NCI-H146 treated with DMSO at 0.1 percent for 48 hours (cell line): ENCODE data around the gene CCDC183.
A peak's percentile ranks its signal among the peaks of the same experiment; 100 is the strongest.
"Not testable (repeated sequence)": the region's sequence is repeated elsewhere in the genome, so short reads cannot be mapped to it uniquely, and the experiment has no call there.

ENCODE experiments used
- DNase-seq: peaks from one replicate; lab custom pipeline; 2025; ENCODE audit not compliant: unreplicated experiment; lab: John Stamatoyannopoulos, UW

The CCDC183 gene

DNA sequence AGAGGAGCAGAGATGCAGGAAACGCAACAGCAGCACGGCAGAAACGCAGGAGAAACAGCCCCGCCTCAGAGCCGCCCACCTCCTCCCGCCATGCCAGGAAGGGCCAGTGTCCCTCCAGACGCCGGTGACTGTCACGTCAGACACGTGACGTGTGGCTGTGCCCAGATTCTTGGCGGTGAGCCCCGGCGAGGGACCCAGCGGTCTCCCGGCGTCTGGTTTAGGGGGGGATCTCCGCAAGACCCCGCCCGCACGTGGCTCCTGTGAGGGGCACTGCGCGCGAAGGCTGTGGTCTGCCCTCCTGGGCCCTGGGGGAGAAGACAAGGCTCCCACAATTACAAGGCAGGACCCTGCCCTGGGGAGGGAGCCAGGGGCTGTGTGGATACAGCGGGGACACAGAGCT lies 35.7 kb upstream of the CCDC183 start:
- no peak for DNase-seq

DNA sequence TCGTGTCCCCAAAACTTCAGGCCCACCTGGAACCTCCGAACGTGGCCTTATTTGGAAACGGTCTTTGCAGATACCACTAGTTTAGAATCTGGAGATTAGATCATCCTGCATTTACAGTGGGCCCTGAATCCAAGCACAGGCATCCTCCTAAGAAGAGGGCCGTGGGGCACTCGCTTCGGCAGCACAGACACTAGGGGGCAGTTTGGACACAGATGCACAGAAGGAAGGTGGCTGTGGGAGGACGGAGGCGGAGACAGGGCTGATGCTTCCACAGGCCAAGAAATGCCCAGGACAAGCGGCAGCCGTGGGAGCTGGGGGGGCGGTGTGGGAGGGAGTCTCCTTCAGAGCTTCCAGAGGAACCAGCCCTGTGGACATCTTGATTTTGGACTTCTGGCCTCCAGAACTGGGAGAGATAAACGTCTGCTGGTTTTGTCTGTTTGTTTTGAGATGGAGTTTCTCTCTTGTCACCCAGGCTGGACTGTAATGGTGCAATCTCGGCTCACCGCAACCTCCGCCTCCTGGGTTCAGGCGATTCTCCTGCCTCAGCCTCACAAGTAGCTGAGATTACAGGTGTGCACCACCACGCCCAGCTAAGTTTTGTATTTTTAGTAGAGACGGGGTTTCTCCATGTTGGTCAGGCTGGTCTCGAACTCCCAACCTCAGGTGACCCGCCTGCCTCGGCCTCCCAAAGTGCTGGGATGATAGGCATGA lies 35.1 kb upstream of the CCDC183 start:
- not testable (repeated sequence) for DNase-seq

DNA sequence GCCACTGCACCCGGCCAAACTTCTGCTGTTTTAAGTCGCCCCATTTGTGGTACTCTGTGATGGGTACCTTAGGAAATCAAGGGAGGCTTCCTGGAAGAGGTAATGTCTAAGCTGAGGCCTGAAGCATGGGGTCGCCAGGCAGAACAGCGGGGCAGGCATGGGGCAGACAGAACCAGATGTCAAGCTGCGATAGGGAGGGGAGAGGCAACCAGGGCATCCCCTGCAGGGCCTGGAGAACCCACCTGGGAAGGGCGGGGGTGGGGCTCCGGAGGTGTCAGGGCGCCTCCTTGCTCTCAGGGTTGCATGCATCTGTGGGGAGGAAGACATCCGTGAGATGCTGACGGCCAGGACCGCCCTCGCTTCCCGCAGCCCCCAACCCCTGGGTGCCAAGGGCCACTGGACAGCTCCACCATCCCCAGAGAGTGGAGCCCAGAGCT lies 34.6 kb upstream of the CCDC183 start:
- no peak for DNase-seq

DNA sequence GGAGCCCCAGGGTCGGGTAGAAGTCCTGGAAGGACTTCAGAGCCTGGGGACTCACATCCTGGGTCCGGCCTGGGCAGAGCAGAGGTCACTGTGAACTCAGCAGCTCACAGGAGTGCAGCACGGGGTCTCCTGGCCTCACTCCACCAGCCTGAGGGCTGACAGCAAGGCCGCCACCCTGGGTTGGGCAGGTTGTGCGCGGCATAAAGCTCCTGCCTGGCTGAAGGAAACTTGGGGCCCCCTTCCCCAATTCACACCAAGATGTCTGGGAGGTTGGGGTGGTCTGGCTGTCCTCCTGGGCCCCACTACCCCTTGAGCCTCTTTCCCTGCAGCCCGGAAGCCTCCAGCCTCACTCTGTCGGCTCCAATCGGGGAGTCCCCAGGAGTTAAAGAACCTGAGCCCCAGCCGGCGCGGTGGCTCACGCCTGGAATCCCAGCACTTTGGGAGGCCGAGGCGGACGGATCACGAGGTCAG lies 33.9 kb upstream of the CCDC183 start:
- no peak for DNase-seq

DNA sequence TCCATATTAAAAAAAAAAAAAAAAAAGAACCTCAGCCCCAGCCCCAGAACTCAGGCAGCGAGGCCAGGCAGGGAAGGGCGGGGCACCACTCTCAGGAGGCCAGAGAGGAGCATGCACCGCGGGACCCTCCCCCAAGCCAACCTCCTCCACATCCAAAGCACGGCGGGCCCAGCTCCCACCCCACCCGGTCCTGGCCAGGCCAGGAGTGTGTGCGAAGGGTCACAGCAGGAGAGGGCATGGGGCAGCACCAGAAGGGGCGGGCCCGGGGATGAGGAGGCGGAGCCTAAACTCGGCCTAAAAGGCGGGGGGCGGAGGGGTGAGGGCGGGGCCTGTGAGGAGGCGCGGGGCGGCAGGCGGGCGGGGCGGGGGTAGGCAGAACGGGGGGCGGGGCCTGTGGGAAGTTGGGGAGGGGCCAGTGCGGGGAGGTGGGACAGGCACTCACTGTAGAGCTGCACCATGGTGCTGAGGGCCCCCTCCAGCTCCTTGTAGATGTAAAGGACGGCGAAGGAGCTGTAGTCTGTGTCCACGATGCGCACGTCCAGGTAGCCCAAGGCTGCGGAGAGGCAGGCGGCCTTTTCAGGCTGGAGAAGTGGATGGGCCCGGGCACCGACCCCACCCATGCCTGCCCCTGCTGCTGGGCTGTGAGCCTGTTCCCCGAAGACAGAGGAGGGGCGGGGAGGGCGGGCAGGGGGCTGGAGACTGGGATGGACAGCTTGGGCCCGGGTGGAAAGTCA lies 33.1 kb upstream of the CCDC183 start:
- no peak for DNase-seq

DNA sequence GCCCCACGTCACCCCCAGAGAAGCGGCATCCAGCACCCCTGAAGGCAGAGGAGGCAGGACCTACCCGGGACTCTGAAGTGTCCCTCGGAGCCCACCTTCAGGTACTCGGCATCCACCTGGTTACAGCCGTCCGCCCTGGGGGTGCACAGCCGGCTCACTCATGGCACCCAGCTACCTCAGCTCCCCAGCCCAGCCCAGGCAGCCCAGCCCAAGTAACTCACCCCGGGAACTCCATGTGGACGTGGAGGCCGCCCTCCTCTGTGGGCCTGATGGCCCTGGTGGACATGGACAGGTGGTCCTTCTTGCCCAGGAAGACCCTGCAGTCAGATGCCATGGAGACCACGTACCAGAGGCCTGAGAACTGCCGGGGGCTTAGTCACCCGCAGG lies 32.5 kb upstream of the CCDC183 start:
- DNase-seq: no peak

DNA sequence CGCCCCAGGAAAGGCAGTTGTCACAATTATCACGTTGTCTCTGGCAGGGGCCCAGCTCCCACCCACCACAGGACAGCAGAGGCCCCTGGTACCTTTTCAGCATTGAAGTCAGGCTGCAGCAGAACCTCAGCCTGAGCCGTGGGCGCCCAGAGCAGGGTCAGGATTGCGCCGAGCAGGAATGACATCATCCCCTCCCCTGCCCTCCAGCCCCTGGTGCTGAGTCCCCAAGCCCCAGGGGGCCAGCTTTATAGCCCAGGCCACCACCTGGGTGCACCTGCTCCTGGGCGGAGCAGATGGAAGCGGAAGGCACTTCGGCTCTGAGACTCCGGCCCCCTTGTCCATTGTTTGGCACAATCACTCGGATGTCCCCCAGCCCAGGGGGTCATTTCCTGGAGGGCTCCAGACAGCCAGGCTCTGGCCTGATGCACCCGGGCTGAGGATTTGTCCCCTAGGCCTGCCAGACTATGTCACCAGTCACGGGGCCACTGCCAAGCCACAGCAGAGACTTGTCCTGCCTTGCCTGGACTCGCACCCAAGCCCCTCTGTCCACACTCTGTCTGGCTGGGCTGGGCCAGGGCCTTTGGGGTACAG lies 31.7 kb upstream of the CCDC183 start, which contains the start of gene LCN15:
LCN15 (minus strand) TSS at position 218 of the 591 bp plus-strand sequence; CDS start at position 188, 30 bp downstream.
- DNase-seq: peak; percentile 82

DNA sequence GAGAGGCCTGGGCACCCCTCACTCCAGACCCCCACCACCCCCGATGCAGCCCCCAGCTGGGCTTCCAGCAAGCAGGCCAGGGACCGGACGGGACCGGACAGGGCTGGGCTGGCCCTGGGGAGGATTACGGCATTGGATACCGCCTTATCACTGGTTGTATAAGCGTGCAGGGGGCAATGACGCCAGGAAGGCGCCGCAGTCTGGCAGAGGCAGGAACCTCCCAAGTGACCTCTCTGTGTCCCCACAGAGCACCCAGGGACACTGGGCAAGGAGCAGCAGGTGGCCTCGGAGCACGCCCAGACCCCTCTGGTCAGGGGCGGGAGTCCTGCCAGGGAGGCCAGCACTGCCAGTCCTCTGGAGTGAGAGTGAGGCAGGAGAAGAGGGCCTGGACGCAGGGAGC lies 31.1 kb upstream of the CCDC183 start:
- DNase-seq: no peak

DNA sequence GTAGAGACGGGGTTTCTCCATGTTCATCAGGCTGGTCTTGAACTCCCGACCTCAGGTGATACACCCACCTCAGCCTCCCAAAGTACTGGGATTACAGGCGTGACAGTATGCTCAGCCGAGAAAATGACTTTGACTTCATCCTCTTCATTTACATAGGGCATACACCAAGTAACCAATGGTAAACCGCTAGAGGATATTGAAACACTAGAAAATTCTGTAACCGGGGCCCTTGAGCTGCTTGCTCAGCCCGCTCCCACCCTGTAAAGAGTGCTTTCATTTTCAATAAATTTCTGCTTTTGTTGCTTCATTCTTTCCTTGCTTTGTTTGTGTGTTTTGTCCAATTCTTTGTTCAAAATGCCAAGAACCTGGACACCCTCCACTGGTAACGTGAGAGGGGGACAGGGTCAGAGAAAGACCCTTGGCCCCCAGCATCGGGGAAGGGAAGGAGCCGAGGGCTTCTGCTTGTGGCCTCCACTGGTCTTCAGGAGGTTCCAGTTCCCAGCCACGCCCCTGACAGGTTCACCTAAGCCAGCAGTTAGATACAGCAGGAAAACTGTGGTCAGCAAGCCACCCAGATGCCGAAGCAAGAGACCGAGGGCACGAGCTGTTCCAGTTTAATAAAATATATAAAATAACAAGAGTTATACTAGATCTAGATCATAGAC lies 30.3 kb upstream of the CCDC183 start:
- DNase-seq: not testable (repeated sequence)

DNA sequence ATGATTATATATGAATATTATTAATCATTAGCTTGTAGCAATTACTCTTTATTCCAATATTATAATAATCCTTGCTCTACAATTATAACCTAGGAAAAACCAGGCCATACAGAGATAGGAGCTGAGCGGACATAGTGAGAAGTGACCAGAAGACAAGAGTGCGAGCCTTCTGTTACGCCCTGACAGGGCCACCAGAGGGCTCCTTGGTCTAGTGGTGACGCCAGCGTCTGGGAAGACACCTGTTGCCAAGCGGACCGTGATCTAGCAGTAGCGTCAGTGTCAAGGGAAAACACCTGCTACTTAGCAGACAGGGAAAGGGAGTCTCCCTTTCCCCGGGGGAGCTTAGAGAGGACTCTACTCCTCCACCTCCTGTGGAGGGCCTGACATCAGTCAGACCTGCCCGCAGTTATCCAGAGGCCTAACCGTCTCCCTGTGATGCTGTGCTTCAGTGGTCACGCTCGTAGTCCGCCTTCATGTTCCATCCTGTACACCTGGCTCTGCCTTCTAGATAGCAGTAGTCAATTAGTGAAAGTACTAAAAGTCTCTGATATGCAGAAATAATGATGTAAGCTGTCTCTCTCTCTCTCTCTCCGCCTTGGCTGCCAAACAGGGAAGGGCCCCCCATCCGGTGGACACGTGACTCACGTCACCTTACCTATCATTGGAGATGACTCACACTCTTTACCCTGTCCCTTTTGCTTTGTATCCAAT lies 29.6 kb upstream of the CCDC183 start:
- peak; percentile 75 for DNase-seq

DNA sequence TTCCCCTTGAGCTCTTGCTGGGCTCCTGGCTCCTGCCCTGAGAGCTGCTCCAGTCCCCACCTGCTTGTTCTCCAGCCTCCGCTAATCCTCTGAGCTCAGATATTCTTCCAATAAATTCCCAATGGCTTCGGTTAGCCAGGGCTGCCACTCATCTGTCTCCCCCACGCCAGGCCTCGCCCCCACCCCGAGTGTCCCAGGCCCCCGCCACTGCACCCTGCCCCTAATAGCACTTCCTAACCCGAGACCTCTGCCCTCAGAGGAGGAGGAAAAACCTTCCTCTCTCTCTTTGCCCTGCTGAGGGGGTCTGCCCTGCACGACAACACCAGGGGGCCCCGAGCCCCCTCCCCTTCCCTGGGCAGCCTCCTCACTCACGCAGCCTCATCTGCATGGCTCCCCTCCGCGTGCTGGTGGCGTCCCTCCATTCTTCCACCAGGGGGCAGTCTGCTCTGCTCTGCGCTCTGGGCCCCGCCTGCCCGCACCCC lies 26.4 kb upstream of the CCDC183 start:
- DNase-seq: peak; percentile 6

DNA sequence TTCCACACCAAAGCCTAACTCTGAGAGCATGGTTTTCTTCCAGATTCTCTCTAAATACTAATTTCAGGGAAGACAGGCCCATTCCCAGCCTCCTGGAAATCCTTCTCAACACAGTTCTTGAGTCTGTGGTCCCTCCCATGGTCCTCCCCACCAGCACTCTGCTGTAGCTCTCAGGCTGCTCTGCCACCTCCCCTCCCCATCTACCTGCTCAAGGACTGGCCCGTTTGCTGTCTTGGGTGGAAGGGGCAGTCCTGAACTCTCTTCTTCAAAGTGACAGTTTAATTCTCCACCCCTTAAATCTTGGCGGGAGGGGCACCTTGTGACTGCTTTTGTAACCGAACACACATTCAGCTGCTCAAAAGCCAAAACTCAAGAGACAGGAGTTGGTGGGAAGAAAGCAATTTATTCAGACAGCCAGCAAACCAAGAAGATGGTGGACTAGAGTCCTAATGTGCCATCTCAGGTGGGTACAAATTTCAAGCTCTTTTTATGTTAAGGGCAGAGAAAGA lies 24.2 kb upstream of the CCDC183 start:
- DNase-seq: no peak

DNA sequence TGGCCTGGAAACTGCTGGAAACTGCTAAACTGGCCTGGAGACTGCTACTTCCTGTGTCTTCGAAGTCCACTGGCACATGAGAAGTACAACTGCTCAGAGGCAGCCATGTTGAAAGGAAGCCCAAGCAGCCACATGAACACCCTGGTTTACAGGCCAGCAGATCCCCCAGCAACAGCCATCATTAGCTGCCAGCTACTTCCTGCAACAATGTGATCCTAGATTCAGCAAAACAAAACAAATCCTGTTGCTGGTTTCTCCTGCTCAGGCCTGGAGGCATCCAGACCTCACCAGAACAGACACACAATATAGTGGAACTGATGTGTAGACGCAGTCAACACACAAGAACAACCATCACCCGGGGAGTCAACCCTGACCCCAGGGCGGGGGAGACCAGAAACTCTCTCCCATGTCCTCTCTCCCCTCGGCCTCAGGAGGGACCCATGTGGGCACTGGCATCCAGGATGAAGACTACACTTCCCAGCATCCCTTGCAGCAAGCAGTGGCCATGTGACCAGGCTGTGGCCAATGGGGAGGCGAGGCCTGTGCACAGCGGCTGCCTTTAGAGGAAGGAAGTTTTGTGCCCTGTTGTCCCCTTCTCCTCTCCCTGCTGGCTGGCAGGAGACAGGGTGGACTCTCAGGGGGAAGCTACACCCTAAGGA lies 22.6 kb upstream of the CCDC183 start:
- no peak for DNase-seq

DNA sequence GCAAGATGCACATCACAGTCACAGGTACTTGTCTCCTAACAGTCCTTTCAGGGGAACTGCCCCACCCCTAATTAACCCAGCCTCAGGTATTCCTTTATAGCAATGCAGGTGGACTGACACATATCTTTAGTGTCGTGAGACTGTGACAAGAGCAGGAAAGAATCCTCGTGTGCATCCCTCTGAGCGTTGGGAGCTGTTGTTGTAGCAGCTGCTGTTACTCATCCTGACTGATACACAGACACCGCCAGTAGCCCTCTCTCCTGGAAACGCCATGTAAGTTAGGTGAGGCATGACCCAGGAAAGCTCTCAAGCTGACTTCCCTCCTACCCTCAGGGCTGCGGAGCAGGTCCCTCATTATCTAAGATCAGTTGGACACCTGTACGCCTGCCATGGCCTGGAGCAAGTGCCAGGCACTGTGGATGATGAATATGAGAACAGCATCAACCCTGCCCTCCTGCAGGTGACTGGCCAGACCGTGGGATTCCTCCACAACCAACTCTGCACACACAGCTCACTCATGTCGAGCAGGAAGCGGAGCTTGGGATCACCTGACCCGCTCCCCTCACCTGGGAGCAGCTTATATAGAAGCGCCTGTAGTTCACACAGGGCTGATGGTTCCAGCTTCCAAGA lies 21.6 kb upstream of the CCDC183 start:
- no peak for DNase-seq

DNA sequence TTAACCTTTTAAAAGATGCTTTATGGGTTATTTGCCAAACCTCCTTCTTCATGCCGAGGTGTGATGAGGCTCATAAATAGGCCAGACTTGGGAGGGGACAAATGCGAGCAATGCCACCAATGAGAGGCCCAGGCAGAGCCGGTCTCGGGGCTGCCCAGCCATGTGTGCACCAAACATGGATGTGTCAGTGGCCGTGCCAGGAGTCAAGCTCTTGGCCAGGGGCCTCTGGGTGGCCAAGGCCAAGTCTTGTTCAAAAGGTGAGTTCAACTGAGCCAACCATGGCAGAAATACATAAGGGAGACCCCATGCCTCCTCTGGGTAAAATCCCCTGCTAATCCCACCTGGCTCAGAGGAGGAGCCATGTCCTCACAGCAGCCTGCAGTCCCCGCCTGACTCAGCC lies 20.9 kb upstream of the CCDC183 start:
- DNase-seq: no peak

DNA sequence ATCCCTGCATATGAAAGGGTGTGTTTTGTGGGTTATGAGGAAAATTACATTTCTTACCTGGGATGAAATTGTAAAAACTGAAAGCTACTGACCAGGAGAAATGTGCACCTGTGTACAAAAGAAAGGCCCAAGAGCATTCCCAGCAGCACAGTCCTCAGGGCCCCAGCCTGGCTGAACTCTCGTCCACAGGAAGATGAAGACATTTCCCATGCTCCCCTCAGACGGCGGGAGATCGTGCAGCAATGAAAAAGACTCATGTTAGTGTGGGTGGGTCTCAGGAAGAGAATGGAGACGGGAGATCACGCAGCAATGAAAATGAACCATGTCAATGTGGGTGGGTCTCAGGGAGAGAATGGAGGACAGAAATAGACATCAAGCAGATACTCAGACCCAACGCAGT lies 19.2 kb upstream of the CCDC183 start:
- DNase-seq: no peak

DNA sequence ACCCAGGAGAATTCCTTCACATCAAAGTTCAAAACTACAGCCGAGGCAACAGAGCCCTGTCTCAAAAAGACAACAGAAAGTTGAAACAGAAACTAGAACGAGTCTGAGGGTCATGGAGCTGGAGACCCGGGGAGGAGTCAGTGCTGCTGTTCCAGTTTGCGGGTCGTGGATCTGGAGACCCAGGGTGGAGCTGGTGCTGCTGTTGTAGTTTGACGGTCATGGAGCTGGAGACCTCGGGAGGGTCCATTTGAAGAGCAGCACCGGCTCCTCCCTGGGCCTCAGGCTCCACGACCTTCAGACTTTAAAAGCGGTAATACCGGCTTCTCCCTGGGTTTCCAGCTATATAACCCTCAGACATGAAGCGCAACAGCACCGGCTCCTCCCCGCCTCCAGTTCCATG lies 18.8 kb upstream of the CCDC183 start:
- no peak for DNase-seq

DNA sequence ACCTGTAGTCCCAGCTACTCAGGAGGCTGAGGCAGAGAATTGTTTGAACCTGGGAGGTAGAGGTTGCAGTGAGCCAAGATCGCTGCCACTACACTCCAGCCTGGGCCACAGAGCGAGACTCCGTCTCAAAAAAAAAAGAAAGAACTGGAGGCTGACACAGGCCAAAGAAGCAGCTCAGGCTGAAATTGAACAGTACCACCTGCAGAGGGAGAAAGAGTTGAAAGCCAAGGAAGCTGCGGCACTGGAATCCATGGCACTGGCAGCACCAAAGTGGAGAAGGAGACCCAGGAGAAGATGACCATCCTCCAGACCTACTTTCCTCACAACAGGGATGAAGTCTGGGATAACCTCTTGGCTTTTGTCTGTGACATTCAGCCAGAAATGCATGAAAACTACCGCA lies 16.3 kb upstream of the CCDC183 start:
- no peak for DNase-seq

DNA sequence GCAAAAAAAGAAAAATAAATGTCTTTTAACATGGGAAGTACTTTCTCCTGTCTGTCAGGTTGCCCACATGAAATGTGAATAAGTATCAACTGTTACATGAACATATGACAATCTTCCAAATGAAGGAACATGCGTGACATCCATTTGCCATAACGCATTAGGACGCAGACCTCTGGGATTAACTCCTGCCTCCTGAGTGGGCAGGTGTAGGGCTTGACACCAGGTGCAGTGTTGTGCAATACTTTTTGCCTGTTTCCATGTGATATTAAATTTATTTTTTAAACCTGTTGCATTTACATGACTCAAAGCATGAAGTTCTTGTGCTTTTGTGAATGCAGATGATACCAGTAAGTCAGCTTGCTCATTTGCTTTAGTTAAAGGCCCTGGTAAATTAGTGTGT lies 13.7 kb upstream of the CCDC183 start:
- no peak for DNase-seq
